ENCODE data around the gene TTC39C. TPM values are rescaled to one million over a fixed set of nuclear protein-coding genes. Genes with fewer than 3 reads are reported as not detected.

The TTC39C gene
- total and polyA plus RNA-seq, 2 of the 8 experiments (the other 6 are each of a cell fraction or from before 2014, with no cell fraction given): 8.1 to 79.1 TPM

- 85% methylated on average over 3 of the region's 3 CpGs; no CpG with 5 or more reads in 1 of the 2 experiments for WGBS, 2 experiments (ENCODE audit: extremely low coverage in 1 of 2, insufficient coverage in 1 of 2, insufficient read length in 1 of 2, insufficient replicate concordance in 2 of 2, low coverage in 1 of 2, low lambda C conversion rate in 2 of 2, missing lambda C conversion rate in 1 of 2)
- no peak for TF ChIP-seq SAP30 (IDR thresholded peaks at IDR 0.05; ENCODE audit: insufficient read depth, insufficient replicate concordance, low read length)
- no peak for TF ChIP-seq PHF8 (conservative IDR thresholded peaks at IDR 0.05; ENCODE audit: low read depth, low read length)
- TF ChIP-seq HDAC2 (IDR thresholded peaks at IDR 0.05; ENCODE audit: borderline replicate concordance in 1 of 2, low read depth in 2 of 2, low read length in 2 of 2): no peak
- no peak for TF ChIP-seq BRCA1 (IDR thresholded peaks at IDR 0.05; ENCODE audit: low read depth, low read length)
- no peak for TF ChIP-seq JUN (IDR thresholded peaks at IDR 0.05; ENCODE audit: low read depth, low read length)
- TF ChIP-seq CTBP2 (IDR thresholded peaks at IDR 0.05; ENCODE audit: borderline replicate concordance, insufficient read depth, insufficient read length, low read length): no peak
- no peak for TF ChIP-seq NANOG (IDR thresholded peaks at IDR 0.05; ENCODE audit: insufficient read depth, low read depth, low read length, poor library complexity, severe bottlenecking)
- TF ChIP-seq EP300 (IDR thresholded peaks at IDR 0.05; ENCODE audit: borderline replicate concordance in 1 of 2, low read depth in 2 of 2, low read length in 2 of 2): no peak
- TF ChIP-seq KDM1A (IDR thresholded peaks at IDR 0.05; ENCODE audit: borderline replicate concordance, low read length): no peak
- TF ChIP-seq KDM4A (IDR thresholded peaks at IDR 0.05; ENCODE audit: low read depth, low read length, severe bottlenecking): no peak
- TF ChIP-seq POLR2A (IDR thresholded peaks at IDR 0.05; ENCODE audit: control extremely low read depth in 1 of 2, low read depth in 2 of 2, low read length in 2 of 2): no peak
- TF ChIP-seq BACH1 (IDR thresholded peaks at IDR 0.05; ENCODE audit: low read length): no peak
- TF ChIP-seq POLR2AphosphoS5 (IDR thresholded peaks at IDR 0.05; ENCODE audit: low read depth, low read length): no peak
- TF ChIP-seq SUZ12 (IDR thresholded peaks at IDR 0.05; ENCODE audit: low read length): no peak
These were observed 159.4 kb downstream of the TTC39C start for GRCh38 chr18:24173997-24174396.

More at GRCh38 chr18:24173997-24174396, 159.4 kb downstream of the TTC39C start:
- H3K27ac ChIP-seq (ENCODE audit: low read depth, low read length): no peak overlapping the region
- H3K4me2 ChIP-seq (ENCODE audit: insufficient read depth in 1 of 2, low read depth in 2 of 2, low read length in 2 of 2): no peak overlapping the region
- no peak overlapping the region for H4K91ac ChIP-seq (replicated peaks; ENCODE audit: insufficient read length, low read length)
- no peak overlapping the region for H2AK5ac ChIP-seq (ENCODE audit: low read depth, low read length)
- peaks cover 0 to 2% (median 0%) of the 10 kb centered on the region in 4 experiments; a peak in 1 of 7 replicates for H3K4me1 ChIP-seq (replicated peaks in 1 of 4; ENCODE audit: control insufficient read depth in 3 of 4, insufficient read depth in 4 of 4, low read length in 3 of 4)
- no peak overlapping the region for H3K9ac ChIP-seq (replicated peaks in 1 of 4; ENCODE audit: extremely low read depth in 1 of 4, low read depth in 3 of 4, low read length in 3 of 4)
- FAIRE-seq (no peak), DNase-seq (ENCODE audit: low read depth in 1 of 2, low spot score in 2 of 2) (no peak)
- H2BK15ac ChIP-seq (ENCODE audit: low read length): no peak overlapping the region
- H3K4ac ChIP-seq (replicated peaks; ENCODE audit: insufficient read length, low read depth, low read length): no peak overlapping the region
- no peaks in the 10 kb centered on the region for H3K9me3 ChIP-seq (ENCODE audit: insufficient read depth in 2 of 2, low read depth in 1 of 2, low read length in 1 of 2)
- ChIA-PET POLR2A (ENCODE audit: partially characterized antibody) (no interaction called here), CTCF (ENCODE audit: partially characterized antibody) (interaction anchor here (0.6 to 1.0 kb wide), 2 partner anchors 45 to 240 kb away, joined by 3 to 4 read pairs; no protein-coding TSS in a partner anchor)
- peaks cover 0 to 21% (median 8%) of the 10 kb centered on the region in 4 experiments; a peak in 4 of 8 replicates for H3K36me3 ChIP-seq (ENCODE audit: control insufficient read depth in 2 of 4, insufficient read depth in 4 of 4, low read length in 3 of 4)
- no peaks in the 10 kb centered on the region for H3K79me2 ChIP-seq (ENCODE audit: control insufficient read depth in 1 of 2, insufficient read depth in 2 of 2, low read length in 2 of 2)
- H3K27me3 ChIP-seq (replicated peaks in 1 of 4; ENCODE audit: control insufficient read depth in 3 of 4, extremely low read depth in 1 of 4, insufficient read depth in 3 of 4, low read length in 3 of 4): no peaks in the 10 kb centered on the region
- no peaks in the 10 kb centered on the region for H3K23me2 ChIP-seq (ENCODE audit: low read depth, low read length)
- H2BK120ac ChIP-seq (replicated peaks; ENCODE audit: low read depth, low read length): no peak overlapping the region
- no peak overlapping the region for H2AFZ ChIP-seq (ENCODE audit: low read length)
- no peak overlapping the region for H3K56ac ChIP-seq (replicated peaks; ENCODE audit: insufficient read length, low read depth, low read length)
- H2BK12ac ChIP-seq (ENCODE audit: low read depth, low read length): no peak overlapping the region
- no peak overlapping the region for H4K8ac ChIP-seq (ENCODE audit: extremely low read depth, insufficient read depth, low read length)
- no peak overlapping the region for H3K4me3 ChIP-seq (ENCODE audit: extremely low read depth in 1 of 4, insufficient read depth in 2 of 4, low read depth in 3 of 4, low read length in 4 of 4)
- H3K14ac ChIP-seq (ENCODE audit: insufficient read length): no peak overlapping the region
- H3K18ac ChIP-seq (ENCODE audit: extremely low read depth, low read length): no peak overlapping the region
- H2BK20ac ChIP-seq (ENCODE audit: low read length): no peak overlapping the region
- peaks cover 2 to 3% of the 10 kb centered on the region in 2 experiments for H4K20me1 ChIP-seq (replicated peaks in 1 of 2; ENCODE audit: control insufficient read depth in 1 of 2, insufficient read depth in 2 of 2, low read length in 2 of 2)
- H3K23ac ChIP-seq (ENCODE audit: insufficient read length): no peak overlapping the region
- no peak overlapping the region for H4K5ac ChIP-seq (ENCODE audit: insufficient read length, low read depth, low read length)
- H3K79me1 ChIP-seq (ENCODE audit: low read depth, low read length): no peaks in the 10 kb centered on the region; the same call in 1 of the 2 replicates
- no peak overlapping the region for H2BK5ac ChIP-seq (ENCODE audit: low read depth, low read length)

Measured in H1 (cell line).